ENCODE data around the gene MGP. TPM values are rescaled to one million over a fixed set of nuclear protein-coding genes. Genes with fewer than 3 reads are reported as not detected.

Gene MGP
- total RNA-seq, 1 experiment from 2014 or later, result not detected

GRCh38 chr12:14871247-14871646 lies 14.4 kb downstream of the MGP start:
- DNase-seq (ENCODE audit: extremely low read depth, low read depth), result no peak

- no peak for DNase-seq (ENCODE audit: extremely low read depth, low read depth)
Measured at GRCh38 chr12:14868916-14869506, 16.6 kb downstream of the MGP start.

GRCh38 chr12:14860490-14860889 lies 25.2 kb downstream of the MGP start:
- DNase-seq (ENCODE audit: extremely low read depth, low read depth), result no peak

GRCh38 chr12:14858513-14858912 lies 27.1 kb downstream of the MGP start:
- DNase-seq (ENCODE audit: extremely low read depth, low read depth), result no peak

GRCh38 chr12:14854586-14855183 lies 31.0 kb downstream of the MGP start:
- no peak for DNase-seq (ENCODE audit: extremely low read depth, low read depth)

GRCh38 chr12:14853961-14854360 lies 31.7 kb downstream of the MGP start:
- DNase-seq (ENCODE audit: extremely low read depth, low read depth), result no peak

GRCh38 chr12:14852880-14853279 lies 32.8 kb downstream of the MGP start:
- DNase-seq (ENCODE audit: extremely low read depth, low read depth), result no peak

GRCh38 chr12:14850929-14851663 lies 34.6 kb downstream of the MGP start:
- no peak for DNase-seq (ENCODE audit: extremely low read depth, low read depth)

- no peak for DNase-seq (ENCODE audit: extremely low read depth, low read depth)
Measured at GRCh38 chr12:14849661-14850060, 36.0 kb downstream of the MGP start.

- no peak for DNase-seq (ENCODE audit: extremely low read depth, low read depth)
Measured at GRCh38 chr12:14846876-14847580, 38.6 kb downstream of the MGP start.

GRCh38 chr12:14846042-14846587 lies 39.5 kb downstream of the MGP start:
- no peak for DNase-seq (ENCODE audit: extremely low read depth, low read depth)

- DNase-seq (ENCODE audit: extremely low read depth, low read depth), result peak; percentile 52
Measured at GRCh38 chr12:14845350-14845750, 40.3 kb downstream of the MGP start.

GRCh38 chr12:14844401-14844800 lies 41.3 kb downstream of the MGP start:
- no peak for DNase-seq (ENCODE audit: extremely low read depth, low read depth)

GRCh38 chr12:14843425-14843887 lies 42.2 kb downstream of the MGP start, which contains the start of gene ART4:
ART4 (minus strand) TSS chr12:14843526; CDS start chr12:14843113, 413 bp downstream.
- DNase-seq (ENCODE audit: extremely low read depth, low read depth), result no peak

GRCh38 chr12:14842315-14842714 lies 43.3 kb downstream of the MGP start:
- no peak for DNase-seq (ENCODE audit: extremely low read depth, low read depth)

- no peak for DNase-seq (ENCODE audit: extremely low read depth, low read depth)
Measured at GRCh38 chr12:14841761-14842160, 43.9 kb downstream of the MGP start.

GRCh38 chr12:14840616-14841015 lies 45.0 kb downstream of the MGP start:
- DNase-seq (ENCODE audit: extremely low read depth, low read depth), result no peak

- no peak for DNase-seq (ENCODE audit: extremely low read depth, low read depth)
Measured at GRCh38 chr12:14839262-14839661, 46.4 kb downstream of the MGP start.

- DNase-seq (ENCODE audit: extremely low read depth, low read depth), result peak; percentile 43
Measured at GRCh38 chr12:14836336-14837210, 49.1 kb downstream of the MGP start.

- DNase-seq (ENCODE audit: extremely low read depth, low read depth), result no peak
Measured at GRCh38 chr12:14834509-14834908, 51.1 kb downstream of the MGP start.

Measured in NCI-H460 (cell line).